ENCODE data around the gene MPZL1. TPM values are rescaled to one million over a fixed set of nuclear protein-coding genes. Genes with fewer than 3 reads are reported as not detected.

MPZL1 gene
- total and polyA plus RNA-seq, 2 of the 13 experiments (the other 11 are each of a cell fraction or from before 2014, with no cell fraction given) = 38.0 to 68.7 TPM

DNA sequence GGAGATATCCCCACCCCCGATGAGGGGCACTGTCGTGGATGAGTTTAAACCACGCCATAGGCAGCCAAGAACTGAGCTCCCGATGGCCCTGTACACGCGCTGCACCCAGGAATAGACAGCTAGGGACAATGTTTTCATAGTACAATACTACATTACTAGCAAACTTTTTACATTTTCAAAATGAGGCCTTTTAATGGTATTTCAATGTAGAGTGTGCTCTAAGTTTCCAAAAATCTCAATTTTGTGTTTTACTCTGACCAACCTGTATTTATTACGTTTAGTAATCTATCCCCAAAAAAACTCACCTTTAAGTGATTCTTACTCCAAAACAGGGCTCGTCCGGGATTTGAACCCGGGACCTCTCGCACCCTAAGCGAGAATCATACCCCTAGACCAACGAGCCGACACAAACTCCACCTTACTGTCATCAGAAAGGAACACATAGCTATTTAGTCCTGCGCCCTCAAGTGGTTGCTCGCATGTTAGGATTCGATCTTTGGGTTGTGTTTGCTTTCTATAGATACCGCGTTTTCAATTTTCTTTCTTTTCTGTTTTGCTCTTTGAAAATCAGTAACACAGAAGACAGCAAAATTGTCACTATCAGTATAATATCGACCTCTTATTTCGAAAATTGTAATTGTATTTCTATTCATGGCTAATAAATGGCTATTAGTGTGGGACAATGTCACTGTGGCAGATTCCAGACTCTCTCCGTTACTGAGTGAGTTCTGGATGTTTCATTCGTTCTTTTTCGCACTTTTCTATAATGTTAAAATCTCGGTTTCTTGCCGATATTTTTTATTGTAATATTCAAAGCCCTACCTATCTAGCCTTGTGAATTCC lies 6.4 kb upstream of the MPZL1 start (continued):
- TF ChIP-seq KDM5A (IDR thresholded peaks at IDR 0.05; ENCODE audit: borderline replicate concordance, low read length) (no peak), ZSCAN20 (CRISPR knock-in tag; IDR thresholded peaks at IDR 0.05; ENCODE audit: borderline replicate concordance) (peak; percentile 55; the same call in 1 of the 2 replicates), ZSCAN9 (CRISPR knock-in tag; IDR thresholded peaks at IDR 0.05; ENCODE audit: borderline replicate concordance) (peak; percentile 60; the same call in 1 of the 2 replicates), SMYD3 (CRISPR knock-in tag; IDR thresholded peaks at IDR 0.05) (no peak), ZKSCAN8 (CRISPR knock-in tag; IDR thresholded peaks at IDR 0.05; ENCODE audit: borderline replicate concordance) (peak; percentile 45; the same call in 1 of the 2 replicates), TAF15 (IDR thresholded peaks at IDR 0.05; ENCODE audit: low read depth, low read length, poor library complexity, severe bottlenecking) (no peak), NCOA2 (CRISPR knock-in tag; IDR thresholded peaks at IDR 0.05) (peak; percentile 45; the same call in 1 of the 2 replicates), AHR (CRISPR knock-in tag; IDR thresholded peaks at IDR 0.05) (0 out of 2 replicates have a peak, but pooled peaks have one; percentile 25), PHF5A (CRISPR knock-in tag; IDR thresholded peaks at IDR 0.05; ENCODE audit: low read depth, unreplicated experiment) (no peak), ZFP91 (CRISPR knock-in tag; IDR thresholded peaks at IDR 0.05; ENCODE audit: borderline replicate concordance) (no peak; the same call in 1 of the 2 replicates), SOX6 (IDR thresholded peaks at IDR 0.05) (no peak), SOX6 (CRISPR knock-in tag; IDR thresholded peaks at IDR 0.05) (peak; percentile 24; the same call in 1 of the 2 replicates), SP140L (CRISPR knock-in tag; IDR thresholded peaks at IDR 0.05; ENCODE audit: borderline replicate concordance) (0 out of 2 replicates have a peak, but pooled peaks have one; percentile 51), ZNF629 (CRISPR knock-in tag; conservative IDR thresholded peaks at IDR 0.05) (peak; percentile 68; the same call in 1 of the 2 replicates), ZNF275 (CRISPR knock-in tag; IDR thresholded peaks at IDR 0.05; ENCODE audit: borderline replicate concordance) (no peak), ETV5 (CRISPR knock-in tag; IDR thresholded peaks at IDR 0.05; ENCODE audit: borderline replicate concordance) (no peak; the same call in 1 of the 2 replicates), ZNF558 (CRISPR knock-in tag; IDR thresholded peaks at IDR 0.05; ENCODE audit: borderline replicate concordance) (no peak), MIER2 (CRISPR knock-in tag; IDR thresholded peaks at IDR 0.05) (peak; percentile 38; the same call in 1 of the 2 replicates)
- TF ChIP-seq, protein P1, sequence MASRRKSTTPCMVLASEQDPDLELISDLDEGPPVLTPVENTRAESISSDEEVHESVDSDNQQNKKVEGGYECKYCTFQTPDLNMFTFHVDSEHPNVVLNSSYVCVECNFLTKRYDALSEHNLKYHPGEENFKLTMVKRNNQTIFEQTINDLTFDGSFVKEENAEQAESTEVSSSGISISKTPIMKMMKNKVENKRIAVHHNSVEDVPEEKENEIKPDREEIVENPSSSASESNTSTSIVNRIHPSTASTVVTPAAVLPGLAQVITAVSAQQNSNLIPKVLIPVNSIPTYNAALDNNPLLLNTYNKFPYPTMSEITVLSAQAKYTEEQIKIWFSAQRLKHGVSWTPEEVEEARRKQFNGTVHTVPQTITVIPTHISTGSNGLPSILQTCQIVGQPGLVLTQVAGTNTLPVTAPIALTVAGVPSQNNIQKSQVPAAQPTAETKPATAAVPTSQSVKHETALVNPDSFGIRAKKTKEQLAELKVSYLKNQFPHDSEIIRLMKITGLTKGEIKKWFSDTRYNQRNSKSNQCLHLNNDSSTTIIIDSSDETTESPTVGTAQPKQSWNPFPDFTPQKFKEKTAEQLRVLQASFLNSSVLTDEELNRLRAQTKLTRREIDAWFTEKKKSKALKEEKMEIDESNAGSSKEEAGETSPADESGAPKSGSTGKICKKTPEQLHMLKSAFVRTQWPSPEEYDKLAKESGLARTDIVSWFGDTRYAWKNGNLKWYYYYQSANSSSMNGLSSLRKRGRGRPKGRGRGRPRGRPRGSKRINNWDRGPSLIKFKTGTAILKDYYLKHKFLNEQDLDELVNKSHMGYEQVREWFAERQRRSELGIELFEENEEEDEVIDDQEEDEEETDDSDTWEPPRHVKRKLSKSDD (CRISPR knock-in tag; IDR thresholded peaks at IDR 0.05; ENCODE audit: low read depth) = no peak
- TF ChIP-seq, protein P2, sequence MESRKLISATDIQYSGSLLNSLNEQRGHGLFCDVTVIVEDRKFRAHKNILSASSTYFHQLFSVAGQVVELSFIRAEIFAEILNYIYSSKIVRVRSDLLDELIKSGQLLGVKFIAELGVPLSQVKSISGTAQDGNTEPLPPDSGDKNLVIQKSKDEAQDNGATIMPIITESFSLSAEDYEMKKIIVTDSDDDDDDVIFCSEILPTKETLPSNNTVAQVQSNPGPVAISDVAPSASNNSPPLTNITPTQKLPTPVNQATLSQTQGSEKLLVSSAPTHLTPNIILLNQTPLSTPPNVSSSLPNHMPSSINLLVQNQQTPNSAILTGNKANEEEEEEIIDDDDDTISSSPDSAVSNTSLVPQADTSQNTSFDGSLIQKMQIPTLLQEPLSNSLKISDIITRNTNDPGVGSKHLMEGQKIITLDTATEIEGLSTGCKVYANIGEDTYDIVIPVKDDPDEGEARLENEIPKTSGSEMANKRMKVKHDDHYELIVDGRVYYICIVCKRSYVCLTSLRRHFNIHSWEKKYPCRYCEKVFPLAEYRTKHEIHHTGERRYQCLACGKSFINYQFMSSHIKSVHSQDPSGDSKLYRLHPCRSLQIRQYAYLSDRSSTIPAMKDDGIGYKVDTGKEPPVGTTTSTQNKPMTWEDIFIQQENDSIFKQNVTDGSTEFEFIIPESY (CRISPR knock-in tag; IDR thresholded peaks at IDR 0.05) = peak; percentile 55; the same call in 1 of the 2 replicates
